Small intestine (tissue), 7 donors: ENCODE data around the gene BDH1. TPM values are rescaled to one million over a fixed set of nuclear protein-coding genes. Genes with fewer than 3 reads are reported as not detected.
A peak's percentile ranks its signal among the peaks of the same experiment; 100 is the strongest.

Source experiments
- DNase-seq, 2 donors: peaks; one replicate each; pipeline versions ENCODE4 v3.0.0 to v3.0.0-alpha.2; 2013
- FAIRE-seq: peaks from 2 replicates; lab custom pipeline; 2012; peaks lifted over from hg19 to GRCh38; lab: Jason Lieb, UNC
- H3K27ac ChIP-seq, 3 donors: one replicate each; pipeline ENCODE4 v1.5.1; 2013; ENCODE audit warnings: low read length in 2 of 3, mild to moderate bottlenecking in 2 of 3, control low read depth in 1 of 3, inconsistent platforms in 1 of 3, low read depth in 1 of 3, moderate library complexity in 1 of 3
- H3K27me3 ChIP-seq, 3 donors: one replicate each; pipeline ENCODE4 v1.6.1; 2013; ENCODE audit warnings: low read length in 3 of 3, inconsistent platforms in 1 of 3; ENCODE audit not compliant: control insufficient read depth in 3 of 3, insufficient read depth in 3 of 3
- H3K36me3 ChIP-seq, 3 donors: one replicate each; pipeline ENCODE4 v1.6.1; 2013; ENCODE audit warnings: low read length in 3 of 3, inconsistent platforms in 1 of 3, low read depth in 1 of 3, mild to moderate bottlenecking in 1 of 3, moderate library complexity in 1 of 3; ENCODE audit not compliant: control insufficient read depth in 3 of 3, insufficient read depth in 2 of 3
- H3K4me1 ChIP-seq, 3 donors: one replicate each; pipeline ENCODE4 v1.6.1; 2013; ENCODE audit warnings: low read length in 2 of 3, inconsistent platforms in 1 of 3, low read depth in 1 of 3, mild to moderate bottlenecking in 1 of 3, moderate library complexity in 1 of 3; ENCODE audit not compliant: control insufficient read depth in 3 of 3, insufficient read depth in 2 of 3
- H3K4me3 ChIP-seq, 3 donors: one replicate each; pipeline ENCODE4 v1.5.1; 2013; ENCODE audit warnings: low read length in 3 of 3, control low read depth in 1 of 3, inconsistent platforms in 1 of 3, low read depth in 1 of 3, mild to moderate bottlenecking in 1 of 3, moderate library complexity in 1 of 3
- H3K9me3 ChIP-seq, 2 donors: one replicate each; pipeline ENCODE4 v1.6.1; 2013; ENCODE audit warnings: low read depth in 1 of 2, low read length in 1 of 2; ENCODE audit not compliant: control insufficient read depth in 2 of 2, insufficient read depth in 1 of 2
- WGBS, 3 donors: extraction: QIAGEN DNeasy Blood & Tissue Kit; methylation state at CpG; one replicate each; pipeline ENCODE4 v1.1.7; 2013; 5-methylcytosine and 5-hydroxymethylcytosine counted together
- polyA plus RNA-seq, 4 donors: library from polyadenylated mRNA; stranded (reverse) in 3 of 4; unstranded in 1 of 4; fragments of 200-250 nt in 3 of 4; fragments of 120-200 nt in 1 of 4; gene quantifications; one replicate each; pipeline versions ENCODE4 v1.2.1 to v1.2.3, GENCODE V29; 2013
- donor health status: healthy with polysubstance abuse.
- donor health status: control.
- donor health status: control.
- donor health status: Bipolar disorder and iron deficiency.
- donor health status: healthy.

BDH1 gene
- polyA plus RNA-seq, 4 donors: 71.1 to 101 (median 91.4) TPM

DNA sequence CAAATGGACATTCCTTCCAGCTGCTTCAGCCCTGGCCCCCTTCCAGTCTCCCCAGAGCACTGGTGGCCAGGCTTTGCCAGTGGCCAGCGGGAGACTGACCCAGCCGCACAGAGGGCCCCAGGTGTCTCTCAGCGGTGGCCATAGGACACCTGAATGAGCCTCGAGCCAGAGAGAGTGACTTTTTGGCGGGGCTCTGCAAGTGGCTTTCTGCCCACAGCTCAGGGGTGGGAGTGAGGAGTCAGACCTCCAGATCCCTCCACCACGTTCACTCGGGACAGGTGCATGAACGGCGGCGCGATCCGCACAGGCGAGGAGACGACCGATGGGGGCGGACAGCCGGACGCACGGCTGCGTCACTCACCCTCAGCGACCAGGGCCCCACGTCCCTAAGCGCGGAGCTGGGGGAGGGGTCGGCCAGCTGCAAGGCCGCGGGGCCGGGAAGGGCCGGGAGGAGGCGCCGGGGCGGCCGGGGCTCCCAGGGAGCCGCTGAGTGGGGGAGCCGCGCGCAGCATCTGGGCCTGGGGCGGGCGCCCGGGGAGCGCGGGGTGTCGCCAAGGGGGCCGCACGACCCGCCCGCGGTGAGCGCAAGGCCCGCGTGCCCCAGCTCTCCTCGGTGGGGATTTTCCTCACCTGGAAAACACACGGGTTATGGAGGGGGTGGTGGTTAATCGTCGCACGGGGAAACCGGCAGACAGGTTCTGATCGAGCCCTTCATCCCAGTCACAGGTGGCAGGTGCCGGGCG is 57.1 kb downstream of the BDH1 start:
- FAIRE-seq (no peak), DNase-seq (no peak)
- peaks cover 2 to 12% (median 9%) of the 10 kb centered on the region in 3 donors for H3K4me1 ChIP-seq
- WGBS, 3 donors: 88 to 95% (median 91%) methylated on average over 36 to 60 of the region's 60 CpGs
- no peak overlapping the region for H3K4me3 ChIP-seq
- H3K36me3 ChIP-seq: no peaks in the 10 kb centered on the region
- H3K9me3 ChIP-seq: peaks cover 0 to 16% of the 10 kb centered on the region in 2 donors
- H3K27me3 ChIP-seq: no peaks in the 10 kb centered on the region
- no peak overlapping the region for H3K27ac ChIP-seq

GRCh38 chr3:197496746-197497125 is 59.0 kb downstream of the BDH1 start:
- no peak for FAIRE-seq
- Histone ChIP-seq H3K4me3 (no peak overlapping the region), H3K4me1 (peaks cover under 1 to 7% (median 5%) of the 10 kb centered on the region in 3 donors), H3K27ac (no peak overlapping the region), H3K27me3 (no peaks in the 10 kb centered on the region), H3K36me3 (no peaks in the 10 kb centered on the region), H3K9me3 (peaks cover 0 to 13% of the 10 kb centered on the region in 2 donors)
- WGBS, 3 donors: 82 to 92% (median 87%) methylated on average over 1 of the region's 1 CpG
- no peak for DNase-seq

GRCh38 chr3:197495999-197496745 is 59.6 kb downstream of the BDH1 start:
- H3K27ac ChIP-seq: no peak overlapping the region
- H3K9me3 ChIP-seq: peaks cover 0 to 7% of the 10 kb centered on the region in 2 donors
- WGBS, 3 donors: 85 to 90% (median 87%) methylated on average over 9 of the region's 9 CpGs
- DNase-seq (no peak), FAIRE-seq (no peak)
- H3K36me3 ChIP-seq: no peaks in the 10 kb centered on the region
- no peak overlapping the region for H3K4me3 ChIP-seq
- no peaks in the 10 kb centered on the region for H3K27me3 ChIP-seq
- peaks cover 0 to 7% (median 5%) of the 10 kb centered on the region in 3 donors for H3K4me1 ChIP-seq

DNA sequence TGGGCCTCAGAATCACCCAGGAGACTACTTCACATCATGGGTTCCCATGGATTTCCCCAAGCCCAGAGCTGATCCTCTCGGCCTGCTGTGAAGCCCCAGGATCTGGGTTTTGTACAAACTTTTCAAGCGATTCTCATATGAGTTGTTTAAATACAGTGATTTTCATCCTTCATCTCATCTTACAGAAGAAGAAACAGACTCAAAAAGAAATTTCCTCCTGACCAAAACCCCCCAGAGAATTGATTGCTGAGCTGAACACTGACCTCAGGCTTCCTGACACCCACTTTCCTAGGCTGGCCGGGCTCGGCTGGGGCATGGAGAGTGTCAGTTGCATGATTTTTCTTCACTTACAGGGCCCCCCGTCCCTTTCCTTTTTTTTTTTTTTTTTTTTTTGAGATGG is 60.3 kb downstream of the BDH1 start:
- DNase-seq (no peak), FAIRE-seq (no peak)
- WGBS, 3 donors: 63 to 82% (median 81%) methylated on average over 5 of the region's 5 CpGs
- Histone ChIP-seq H3K4me1 (peaks cover 0 to 7% (median 5%) of the 10 kb centered on the region in 3 donors), H3K4me3 (no peak overlapping the region), H3K27me3 (no peaks in the 10 kb centered on the region), H3K36me3 (no peaks in the 10 kb centered on the region), H3K9me3 (peaks cover 0 to 6% of the 10 kb centered on the region in 2 donors), H3K27ac (peak overlapping the region in 1 of 3 donors; percentile 85)

DNA sequence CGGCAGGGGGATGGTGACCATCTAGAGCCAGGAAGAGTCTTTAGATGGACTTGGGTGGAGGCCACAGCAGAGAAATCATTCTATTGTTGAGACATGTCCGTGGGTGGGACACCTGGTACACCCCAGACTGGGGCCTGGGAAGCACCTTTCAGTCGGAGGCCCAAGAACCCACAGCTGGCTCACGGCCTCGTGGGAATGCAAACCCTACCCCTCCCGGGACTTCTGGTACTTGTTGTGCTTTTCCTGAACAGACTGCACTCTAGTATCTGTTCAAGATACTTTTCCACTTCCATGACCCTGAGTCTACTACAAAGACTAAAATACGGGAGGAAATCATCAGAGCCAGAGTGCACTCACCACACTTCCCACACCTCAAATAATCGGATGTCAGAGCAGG is 60.7 kb downstream of the BDH1 start:
- peak overlapping the region in 2 of 3 donors; percentile 28 to 85 for H3K27ac ChIP-seq

DNA sequence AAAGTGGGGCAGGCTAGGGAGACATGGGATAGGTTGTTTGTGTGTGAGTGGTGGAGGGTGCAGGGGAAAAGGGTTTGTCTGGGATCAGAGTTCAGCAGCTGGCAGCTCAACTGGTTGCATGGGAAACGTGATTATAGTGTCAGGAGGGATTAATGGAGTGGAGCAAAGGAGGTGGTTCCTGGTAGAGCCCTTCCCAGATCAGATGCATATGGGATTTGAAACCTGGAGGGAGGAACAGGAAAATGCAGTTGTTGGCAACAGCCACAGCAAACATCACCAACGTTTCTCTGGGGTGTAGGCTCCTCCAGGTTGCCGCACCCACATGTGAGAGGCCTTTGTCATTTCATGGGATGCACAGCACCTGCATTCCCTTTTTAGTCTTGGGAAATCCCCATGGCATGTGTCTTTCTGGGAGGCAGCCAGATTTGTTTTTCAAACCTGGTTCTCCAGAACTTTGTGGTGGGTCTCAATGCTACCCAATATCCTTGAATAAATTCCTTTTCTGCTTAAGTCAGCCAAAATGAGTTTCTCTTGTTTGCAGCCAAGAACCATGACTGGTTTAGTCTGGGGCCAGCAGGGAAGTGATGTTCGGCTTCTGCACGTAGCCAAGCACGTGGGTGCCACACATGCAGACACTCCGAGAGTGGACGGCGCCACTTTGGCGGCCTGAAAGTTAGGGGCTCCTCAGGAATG is 61.3 kb downstream of the BDH1 start:
- H3K27ac ChIP-seq: peak overlapping the region in 2 of 3 donors; percentile 28 to 85
- FAIRE-seq: no peak
- WGBS, 3 donors: 53 to 64% (median 59%) methylated on average over 10 of the region's 10 CpGs
- DNase-seq: peak; percentile 76 to 86
- peaks cover 0 to 7% (median 5%) of the 10 kb centered on the region in 3 donors for H3K4me1 ChIP-seq
- no peaks in the 10 kb centered on the region for H3K27me3 ChIP-seq
- H3K4me3 ChIP-seq: no peak overlapping the region
- H3K36me3 ChIP-seq: no peaks in the 10 kb centered on the region
- peaks cover 0 to 6% of the 10 kb centered on the region in 2 donors for H3K9me3 ChIP-seq

More for the DNA sequence above, 60.7 kb downstream of the BDH1 start:
- H3K4me3 ChIP-seq: no peak overlapping the region
- 68 to 83% (median 69%) methylated on average over 8 of the region's 8 CpGs for WGBS, 3 donors
- FAIRE-seq (no peak), DNase-seq (no peak)
- no peaks in the 10 kb centered on the region for H3K36me3 ChIP-seq
- no peaks in the 10 kb centered on the region for H3K27me3 ChIP-seq
- peaks cover 0 to 6% of the 10 kb centered on the region in 2 donors for H3K9me3 ChIP-seq
- peaks cover 0 to 7% (median 5%) of the 10 kb centered on the region in 3 donors for H3K4me1 ChIP-seq

- peaks cover 0 to under 1% of the 10 kb centered on the region in 2 donors for H3K9me3 ChIP-seq
- H3K4me3 ChIP-seq: no peak overlapping the region
- H3K27me3 ChIP-seq: no peaks in the 10 kb centered on the region
- no peaks in the 10 kb centered on the region for H3K36me3 ChIP-seq
- DNase-seq (no peak), FAIRE-seq (no peak)
- H3K4me1 ChIP-seq: peaks cover 0 to 7% (median 5%) of the 10 kb centered on the region in 3 donors
- H3K27ac ChIP-seq: no peak overlapping the region
- 81 to 84% (median 82%) methylated on average over 5 of the region's 5 CpGs for WGBS, 3 donors
Measured at GRCh38 chr3:197493049-197493448, 62.7 kb downstream of the BDH1 start.
